GM10266 (cell line): ENCODE data around the gene PRPF8.

ENCODE experiments used
- DNase-seq: peaks from one replicate; pipeline ENCODE4 v3.0.0; 2012; ENCODE audit errors: extremely low spot score
- CTCF ChIP-seq: IDR thresholded peaks from 2 replicates; pipeline ENCODE4 v1.5.1; 2012; ENCODE audit warnings: mild to moderate bottlenecking, low read depth; ENCODE audit not compliant: control insufficient read depth, insufficient read depth; ENCODE audit errors: missing control alignments

The PRPF8 gene

GRCh38 chr17:1684378-1685189 lies at the start of gene PRPF8:
Gene PRPF8 (minus strand): TSS chr17:1684867. CDS start chr17:1684571, 296 bp downstream.
- peak; percentile 100 for DNase-seq
- no peak for TF ChIP-seq CTCF

- DNase-seq = no peak
- TF ChIP-seq CTCF = no peak
Measured at GRCh38 chr17:1733759-1734158, 49.1 kb upstream of the PRPF8 start.

DNA sequence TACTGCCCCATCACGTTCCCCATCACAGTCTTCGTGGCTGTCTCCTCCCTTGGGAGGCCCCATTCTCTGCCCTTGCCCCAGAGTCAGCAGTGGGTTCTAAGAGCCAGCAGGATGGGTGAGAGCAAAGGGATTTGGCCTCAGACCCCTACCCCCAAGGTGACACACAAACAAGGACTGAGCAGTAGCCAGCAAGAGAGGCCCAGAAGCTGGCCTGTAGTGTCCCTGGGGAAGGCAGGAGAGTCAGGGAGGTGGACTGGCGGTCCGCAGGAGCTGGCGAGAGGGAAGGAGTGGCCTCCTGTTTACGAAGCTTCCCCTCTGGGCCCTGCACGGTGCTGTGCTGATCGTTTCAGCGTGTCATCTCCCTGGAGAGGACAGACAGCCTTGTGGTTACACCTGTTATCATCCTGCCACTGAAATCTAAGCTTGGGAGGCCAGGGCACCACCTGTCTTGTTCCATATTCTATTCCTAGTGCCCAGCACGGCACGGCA lies 48.2 kb upstream of the PRPF8 start:
- no peak for TF ChIP-seq CTCF
- no peak for DNase-seq

DNA sequence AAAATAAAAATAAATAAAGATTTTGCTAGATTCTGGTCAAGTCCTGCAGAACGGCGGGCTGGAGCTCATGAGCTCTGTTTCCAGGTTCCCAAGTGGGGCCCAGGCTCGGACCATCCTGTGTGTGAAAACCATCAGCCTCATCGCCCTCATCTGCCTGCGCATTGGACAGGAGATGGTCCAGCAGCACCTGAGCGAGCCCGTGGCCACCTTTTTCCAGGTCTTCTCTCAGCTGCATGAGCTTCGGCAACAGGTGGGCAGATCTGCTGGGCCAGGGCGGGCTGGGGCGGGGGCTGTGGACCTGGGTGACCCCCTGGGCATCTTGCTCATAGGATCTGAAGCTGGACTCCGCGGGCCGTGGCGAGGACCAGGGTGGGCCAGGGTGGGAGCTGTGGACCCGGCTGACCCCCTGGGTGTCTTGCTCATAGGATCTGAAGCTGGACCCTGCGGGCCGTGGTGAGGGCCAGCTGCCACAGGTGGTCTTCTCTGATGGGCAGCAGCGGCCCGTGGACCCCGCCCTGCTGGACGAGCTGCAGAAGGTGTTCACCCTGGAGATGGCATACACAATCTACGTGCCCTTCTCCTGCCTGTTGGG lies 47.7 kb upstream of the PRPF8 start:
- no peak for TF ChIP-seq CTCF
- DNase-seq = no peak

DNA sequence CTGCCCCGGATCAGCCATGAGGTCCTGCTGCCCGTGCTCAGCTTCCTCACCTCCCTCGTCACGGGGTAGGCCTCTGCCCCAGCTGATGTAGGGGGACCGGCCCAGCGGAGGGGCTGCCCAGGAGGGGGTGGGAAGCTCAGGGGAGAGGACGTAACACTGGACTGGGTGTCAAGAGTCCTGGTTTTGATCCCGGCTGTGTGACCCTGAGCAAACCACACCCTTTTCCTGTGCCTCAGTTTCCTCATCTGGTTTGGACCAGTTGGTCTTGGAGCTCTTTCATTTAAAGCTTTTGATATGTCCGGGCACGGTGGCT lies 46.5 kb upstream of the PRPF8 start:
- no peak for TF ChIP-seq CTCF
- DNase-seq = no peak

- no peak for DNase-seq
- no peak for TF ChIP-seq CTCF
Measured at GRCh38 chr17:1730326-1731193, 45.9 kb upstream of the PRPF8 start.

GRCh38 chr17:1729966-1730325 lies 45.3 kb upstream of the PRPF8 start:
- no peak for DNase-seq
- TF ChIP-seq CTCF = no peak
